A204.1 (cell line): ENCODE measurements around the gene STXBP3.

Experiments used
- FAIRE-seq: peaks from 2 replicates; lab custom pipeline; 2012; peaks lifted over from hg19 to GRCh38; lab: Jason Lieb, UNC

The STXBP3 gene

DNA sequence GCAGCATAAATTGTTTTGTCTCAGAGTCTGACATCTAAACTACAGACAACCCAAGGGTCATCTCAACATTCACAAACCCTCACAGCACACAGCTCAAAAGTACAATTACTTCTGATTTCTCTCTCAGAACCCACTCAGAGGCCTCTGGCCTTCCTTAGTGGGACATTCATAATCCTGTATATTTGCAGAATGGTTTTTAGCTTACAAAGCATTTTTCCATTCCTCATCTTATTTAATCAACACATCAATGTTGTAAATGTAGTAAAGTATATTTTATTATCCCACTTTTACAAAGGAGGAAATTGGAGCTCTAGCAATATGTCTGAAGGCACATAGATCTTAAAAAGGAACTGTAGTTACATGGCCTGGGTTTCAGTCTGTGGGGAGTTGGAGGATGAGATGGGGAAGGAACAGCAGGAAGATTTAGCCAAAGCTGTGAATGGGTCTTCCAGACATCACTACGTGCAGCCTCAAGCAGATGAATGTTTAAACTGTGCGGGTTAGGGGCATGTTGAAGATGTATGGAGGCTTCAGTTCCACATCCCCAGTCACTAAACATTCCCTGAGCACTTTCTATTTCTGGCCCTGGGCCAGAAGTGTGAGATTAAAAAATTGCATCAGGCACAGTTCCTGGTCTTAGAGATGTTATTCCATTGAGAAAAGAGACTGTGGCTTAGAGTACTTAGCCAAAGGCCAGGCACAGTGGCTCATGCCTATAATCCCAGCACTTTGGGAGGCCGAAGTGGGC is 97.1 kb downstream of the STXBP3 start:
- FAIRE-seq, result no peak

- FAIRE-seq, result no peak
Measured at GRCh38 chr1:108845446-108845845, 99.0 kb downstream of the STXBP3 start.

DNA sequence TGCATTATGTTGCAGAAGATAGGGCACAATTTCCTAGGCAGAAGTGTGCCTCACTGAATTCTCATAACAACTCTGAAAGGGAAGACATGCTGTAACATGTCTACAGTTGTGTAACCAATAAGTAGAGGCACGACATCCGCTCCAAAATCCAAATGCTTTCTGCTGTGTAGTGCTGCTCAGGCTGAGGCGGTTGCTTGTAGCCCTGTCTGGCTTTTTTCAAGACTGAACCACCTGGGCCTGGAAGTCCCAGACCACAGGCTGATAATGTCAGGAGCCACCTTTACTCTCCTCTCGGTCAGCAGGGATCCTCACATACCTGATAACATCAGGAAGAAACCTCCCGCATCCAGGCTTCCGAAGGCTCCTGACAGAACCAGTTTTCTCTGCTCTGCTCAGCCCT is 99.5 kb downstream of the STXBP3 start:
- FAIRE-seq, result no peak

GRCh38 chr1:108847494-108847893 is 101.0 kb downstream of the STXBP3 start:
- no peak for FAIRE-seq

DNA sequence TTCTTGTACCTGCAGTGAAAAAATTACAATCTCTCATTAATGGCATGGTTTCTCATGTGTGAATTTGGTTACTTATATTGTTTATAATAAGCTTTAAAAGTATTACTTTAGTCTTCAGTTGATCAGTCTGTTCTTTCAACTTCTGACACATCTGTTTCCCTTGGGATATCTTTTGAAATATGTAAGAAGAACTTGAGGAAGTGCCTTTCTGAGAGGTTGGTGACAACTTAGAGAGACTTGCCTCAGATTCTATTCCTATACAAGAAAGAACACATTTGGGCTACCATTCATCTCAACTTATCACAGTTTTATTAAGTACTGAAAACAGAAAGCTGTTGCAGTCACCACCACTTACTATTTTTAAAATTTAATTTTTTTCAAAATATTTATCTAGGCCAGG is 102.3 kb downstream of the STXBP3 start:
- no peak for FAIRE-seq

DNA sequence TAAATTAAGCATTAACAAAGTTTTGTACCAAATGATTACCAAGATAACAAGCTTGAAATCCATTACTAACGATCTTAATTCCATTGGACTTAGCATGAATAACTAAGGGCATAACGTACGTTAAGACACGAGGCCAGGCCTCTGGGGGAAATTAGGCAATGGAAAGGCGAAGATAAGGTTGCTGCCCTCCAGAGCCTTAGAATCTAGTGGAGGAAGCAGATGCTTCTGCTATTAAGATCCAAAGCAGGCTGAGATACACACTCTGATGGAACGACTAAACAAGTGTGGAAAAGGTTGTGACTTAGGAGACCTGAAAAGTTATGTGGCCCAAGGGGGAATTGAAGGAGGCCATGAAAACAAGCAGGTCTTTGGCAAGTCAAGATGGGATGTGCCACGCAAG is 104.5 kb downstream of the STXBP3 start:
- FAIRE-seq, result no peak

DNA sequence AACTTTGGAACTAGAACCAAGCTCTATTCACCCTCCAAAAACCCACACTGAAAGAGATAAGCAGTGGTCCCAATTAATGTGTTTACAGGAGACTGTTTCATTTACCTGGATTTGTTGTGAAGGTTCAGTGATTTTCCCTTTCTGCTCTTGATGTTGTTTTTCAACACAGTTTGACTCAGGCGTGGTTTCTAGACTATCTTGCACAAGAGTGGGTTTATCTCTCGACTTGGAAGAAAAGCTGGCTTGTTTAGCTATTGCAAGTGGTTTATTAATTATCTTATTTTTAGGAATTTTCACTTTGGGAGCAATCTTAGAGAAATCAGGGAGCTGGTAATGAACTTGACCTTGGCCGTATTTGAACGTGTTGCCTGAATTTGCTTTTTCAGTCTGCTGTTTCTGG is 105.1 kb downstream of the STXBP3 start:
- no peak for FAIRE-seq

- no peak for FAIRE-seq
Measured at GRCh38 chr1:108852221-108852975, 105.9 kb downstream of the STXBP3 start.

GRCh38 chr1:108854221-108855019 is 107.9 kb downstream of the STXBP3 start:
- no peak for FAIRE-seq

- no peak for FAIRE-seq
Measured at GRCh38 chr1:108856994-108857393, 110.5 kb downstream of the STXBP3 start, which contains the start of gene AKNAD1. AKNAD1 (minus strand) TSS chr1:108857094; CDS start chr1:108852664, 4,430 bp downstream.

- FAIRE-seq, result no peak
Measured at GRCh38 chr1:108858230-108858950, 111.9 kb downstream of the STXBP3 start.
